HL-60 (cell line): ENCODE measurements around the gene OSCAR.

Source experiments
- DNase-seq, 2 experiments: peaks; one replicate each; pipeline ENCODE4 v3.0.0-alpha.2; 2010 to 2020; ENCODE audit warnings: low read depth in 1 of 2, low spot score in 1 of 2
- H3K27ac ChIP-seq: fragments of 250-450 bp; sonication (Bioruptor Pico); replicated peaks from 2 replicates; pipeline ENCODE4 v1.5.1; 2020; ENCODE audit warnings: mild to moderate bottlenecking, moderate library complexity
- H3K27me3 ChIP-seq: fragments of 250-450 bp; sonication (Bioruptor Pico); 2 replicates; pipeline ENCODE4 v1.5.1; 2021; ENCODE audit warnings: mild to moderate bottlenecking, moderate library complexity; ENCODE audit not compliant: insufficient read depth, poor library complexity, severe bottlenecking
- H3K4me3 ChIP-seq: replicated peaks from 2 replicates; pipeline ENCODE4 v1.5.1; 2011; ENCODE audit warnings: mild to moderate bottlenecking, control low read depth, low read length; ENCODE audit not compliant: insufficient read depth
- GABPA ChIP-seq: IDR thresholded peaks from 2 replicates; pipeline ENCODE4 v1.6.1; 2012; ENCODE audit warnings: low read depth
- POLR2AphosphoS5 ChIP-seq: IDR thresholded peaks from 2 replicates; pipeline ENCODE4 v1.6.1; 2012; ENCODE audit warnings: low read depth
- REST ChIP-seq: IDR thresholded peaks from 2 replicates; pipeline ENCODE4 v1.6.1; 2012; ENCODE audit warnings: low read depth; ENCODE audit not compliant: insufficient replicate concordance
- SPI1 ChIP-seq: IDR thresholded peaks from 2 replicates; pipeline ENCODE4 v1.6.1; 2012; ENCODE audit warnings: low read depth, mild to moderate bottlenecking, borderline replicate concordance
- TF ChIP-seq, protein P1 (sequence below): IDR thresholded peaks from one replicate; pipeline ENCODE4 v1.5.1; 2011; ENCODE audit warnings: low read length, control low read depth, inconsistent platforms; ENCODE audit not compliant: insufficient read depth

OSCAR gene

DNA sequence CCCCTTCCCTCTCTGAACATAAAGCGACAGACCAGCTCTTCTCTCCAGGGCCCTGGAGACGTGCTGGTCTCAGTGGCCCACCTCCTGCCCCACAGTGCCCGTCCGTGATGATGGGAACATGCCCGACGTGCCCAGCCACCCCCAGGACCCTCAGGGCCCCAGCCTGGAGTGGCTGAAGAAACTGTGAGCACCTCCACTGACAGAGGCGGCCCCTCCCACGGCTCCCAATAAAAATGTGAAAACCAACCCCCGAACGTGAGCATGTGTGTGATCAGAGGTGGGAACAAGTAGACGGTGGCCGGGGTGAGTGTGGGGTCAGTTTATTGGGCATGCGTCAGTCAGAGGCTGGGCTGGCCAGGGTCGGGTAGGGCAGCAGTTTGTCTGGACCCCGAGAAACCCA is 6.1 kb upstream of the OSCAR start:
- Histone ChIP-seq H3K4me3 (no peak overlapping the region), H3K27me3 (no peaks in the 10 kb centered on the region), H3K27ac (no peak overlapping the region)
- no peak for TF ChIP-seq REST
- no peak for DNase-seq

GRCh38 chr19:54105796-54106195 is 5.2 kb upstream of the OSCAR start:
- Histone ChIP-seq H3K27me3 (no peaks in the 10 kb centered on the region), H3K4me3 (no peak overlapping the region), H3K27ac (no peak overlapping the region)
- TF ChIP-seq GABPA: no peak
- TF ChIP-seq, protein P1, sequence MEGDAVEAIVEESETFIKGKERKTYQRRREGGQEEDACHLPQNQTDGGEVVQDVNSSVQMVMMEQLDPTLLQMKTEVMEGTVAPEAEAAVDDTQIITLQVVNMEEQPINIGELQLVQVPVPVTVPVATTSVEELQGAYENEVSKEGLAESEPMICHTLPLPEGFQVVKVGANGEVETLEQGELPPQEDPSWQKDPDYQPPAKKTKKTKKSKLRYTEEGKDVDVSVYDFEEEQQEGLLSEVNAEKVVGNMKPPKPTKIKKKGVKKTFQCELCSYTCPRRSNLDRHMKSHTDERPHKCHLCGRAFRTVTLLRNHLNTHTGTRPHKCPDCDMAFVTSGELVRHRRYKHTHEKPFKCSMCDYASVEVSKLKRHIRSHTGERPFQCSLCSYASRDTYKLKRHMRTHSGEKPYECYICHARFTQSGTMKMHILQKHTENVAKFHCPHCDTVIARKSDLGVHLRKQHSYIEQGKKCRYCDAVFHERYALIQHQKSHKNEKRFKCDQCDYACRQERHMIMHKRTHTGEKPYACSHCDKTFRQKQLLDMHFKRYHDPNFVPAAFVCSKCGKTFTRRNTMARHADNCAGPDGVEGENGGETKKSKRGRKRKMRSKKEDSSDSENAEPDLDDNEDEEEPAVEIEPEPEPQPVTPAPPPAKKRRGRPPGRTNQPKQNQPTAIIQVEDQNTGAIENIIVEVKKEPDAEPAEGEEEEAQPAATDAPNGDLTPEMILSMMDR: no peak
- no peak for TF ChIP-seq POLR2AphosphoS5
- no peak for TF ChIP-seq SPI1
- TF ChIP-seq REST: no peak
- DNase-seq: no peak

DNA sequence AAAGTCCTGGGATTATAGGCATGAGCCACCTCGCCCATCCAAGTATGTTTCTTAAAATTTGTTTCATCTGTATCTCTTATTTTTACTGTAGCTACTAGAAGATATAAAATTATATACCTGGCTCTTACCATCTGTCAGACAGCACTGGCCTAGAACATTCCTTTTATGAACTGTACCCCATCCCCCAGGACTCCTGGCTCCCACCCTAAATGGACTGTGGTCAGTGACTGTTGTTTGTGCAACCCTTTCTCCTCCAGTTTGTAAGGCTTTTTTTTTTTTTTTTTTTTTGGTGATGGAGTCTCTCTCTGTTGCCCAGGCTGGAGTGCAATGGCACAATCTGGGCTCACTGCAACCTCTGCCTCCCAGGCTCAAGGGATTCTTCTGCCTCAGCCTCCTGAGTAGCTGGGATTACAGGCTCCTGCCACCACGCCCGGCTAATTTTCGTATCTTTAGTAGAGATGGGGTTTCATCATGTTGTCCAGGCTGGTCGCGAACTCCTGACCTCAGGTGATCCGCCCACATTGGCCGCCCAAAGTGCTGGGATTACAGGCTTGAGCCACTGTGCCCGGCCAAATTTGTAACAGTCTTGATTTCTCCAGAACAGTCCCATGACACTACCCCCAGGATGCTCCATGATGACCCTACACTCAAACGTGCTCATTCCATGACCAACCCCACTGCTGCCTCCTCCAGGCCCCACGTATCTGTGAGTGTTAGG is 4.6 kb upstream of the OSCAR start:
- TF ChIP-seq REST (no peak), POLR2AphosphoS5 (no peak), GABPA (no peak), SPI1 (no peak)
- TF ChIP-seq, protein P1: no peak

More for the DNA sequence above, 4.6 kb upstream of the OSCAR start:
- Histone ChIP-seq H3K27me3 (no peaks in the 10 kb centered on the region), H3K4me3 (no peak overlapping the region), H3K27ac (no peak overlapping the region)
- no peak for DNase-seq
